CD14-positive monocyte (primary cell): ENCODE data around the gene ZFP36L1. TPM values are rescaled to one million over a fixed set of nuclear protein-coding genes. Genes with fewer than 3 reads are reported as not detected.

Source experiments
- DNase-seq, 3 donors: peaks; one replicate each; pipeline ENCODE4 v3.0.0-alpha.2; 2011 to 2022
- H2AFZ ChIP-seq: 2 replicates; pipeline ENCODE4 v1.6.0; 2012; ENCODE audit warnings: mild to moderate bottlenecking, low read depth, low read length, inconsistent platforms; ENCODE audit not compliant: insufficient read depth, poor library complexity, severe bottlenecking
- H3K27ac ChIP-seq, 2 donors: 1 replicate in 1 of 2; 2 replicates in 1 of 2; pipeline ENCODE4 v1.5.1; 2012 to 2013; ENCODE audit warnings: low read length in 2 of 2, control low read depth in 1 of 2, inconsistent platforms in 1 of 2, low read depth in 1 of 2, mild to moderate bottlenecking in 1 of 2
- H3K27me3 ChIP-seq, 2 donors: one replicate each; pipeline versions ENCODE4 v1.6.0 to v1.6.1; 2011 to 2013; ENCODE audit warnings: low read length in 2 of 2; ENCODE audit not compliant: control insufficient read depth in 2 of 2, insufficient read depth in 2 of 2
- H3K36me3 ChIP-seq, 2 donors: replicated peaks in 1 of 2; 1 replicate in 1 of 2; 2 replicates in 1 of 2; pipeline versions ENCODE4 v1.5.1 to v1.6.1; 2012 to 2013; ENCODE audit warnings: low read length in 2 of 2, control low read depth in 1 of 2, inconsistent platforms in 1 of 2, mild to moderate bottlenecking in 1 of 2; ENCODE audit not compliant: insufficient read depth in 2 of 2, control insufficient read depth in 1 of 2
- H3K4me1 ChIP-seq, 2 donors: 1 replicate in 1 of 2; 2 replicates in 1 of 2; pipeline versions ENCODE4 v1.5.1 to v1.6.1; 2012 to 2013; ENCODE audit warnings: low read length in 2 of 2, control low read depth in 1 of 2, inconsistent platforms in 1 of 2, mild to moderate bottlenecking in 1 of 2, moderate library complexity in 1 of 2; ENCODE audit not compliant: insufficient read depth in 2 of 2, control insufficient read depth in 1 of 2
- H3K4me2 ChIP-seq: replicated peaks from 2 replicates; pipeline ENCODE3; 2012; ENCODE audit warnings: low read length, moderate library complexity, mild to moderate bottlenecking; ENCODE audit not compliant: poor library complexity, severe bottlenecking; ENCODE audit errors: extremely low read depth
- H3K4me3 ChIP-seq, 3 experiments: fragments of 200-600 bp in 1 of 3; sonication (generic) in 1 of 3; replicated peaks in 1 of 3; 1 replicate in 2 of 3; 2 replicates in 1 of 3; pipeline ENCODE4 v1.5.1; 2011 to 2013; ENCODE audit warnings: low read length in 3 of 3, mild to moderate bottlenecking in 3 of 3, control low read depth in 2 of 3, low read depth in 2 of 3, inconsistent platforms in 1 of 3, moderate library complexity in 1 of 3
- H3K79me2 ChIP-seq: 2 replicates; pipeline ENCODE4 v1.6.0; 2012; ENCODE audit warnings: mild to moderate bottlenecking, control low read depth, inconsistent platforms, low read length, moderate library complexity; ENCODE audit not compliant: insufficient read depth
- H3K9ac ChIP-seq: 2 replicates; pipeline ENCODE4 v1.6.0; 2017; ENCODE audit warnings: low read length, mild to moderate bottlenecking; ENCODE audit not compliant: insufficient read depth, poor library complexity, severe bottlenecking
- H3K9me3 ChIP-seq, 2 donors: replicated peaks in 1 of 2; 1 replicate in 1 of 2; 2 replicates in 1 of 2; pipeline versions ENCODE4 v1.5.1 to v1.6.1; 2012 to 2013; ENCODE audit warnings: low read length in 2 of 2, control low read depth in 1 of 2; ENCODE audit not compliant: control insufficient read depth in 1 of 2, insufficient read depth in 1 of 2
- H4K20me1 ChIP-seq: 2 replicates; pipeline ENCODE4 v1.6.0; 2012; ENCODE audit warnings: mild to moderate bottlenecking, low read length, control low read depth, moderate library complexity; ENCODE audit not compliant: insufficient read depth
- H3K27ac Mint-ChIP-seq, 7 donors: one replicate each; pipeline ENCODE4 v1.8.0; 2020; ENCODE audit warnings: mild to moderate bottlenecking in 7 of 7, mixed read lengths in 7 of 7, moderate library complexity in 6 of 7, inconsistent platforms in 2 of 7
- H3K27me3 Mint-ChIP-seq, 3 donors: one replicate each; pipeline ENCODE4 v1.8.0; 2021 to 2022; ENCODE audit warnings: low read depth in 3 of 3, mild to moderate bottlenecking in 3 of 3, mixed read lengths in 3 of 3, moderate library complexity in 3 of 3, inconsistent platforms in 1 of 3
- H3K36me3 Mint-ChIP-seq, 2 donors: one replicate each; pipeline ENCODE4 v1.8.0; 2020; ENCODE audit warnings: mixed read lengths in 2 of 2, inconsistent platforms in 1 of 2, mild to moderate bottlenecking in 1 of 2
- H3K4me1 Mint-ChIP-seq: one replicate; pipeline ENCODE4 v1.8.0; 2020; ENCODE audit warnings: mild to moderate bottlenecking, mixed read lengths
- H3K4me3 Mint-ChIP-seq, 2 donors: one replicate each; pipeline ENCODE4 v1.8.0; 2020; ENCODE audit warnings: mild to moderate bottlenecking in 2 of 2, mixed read lengths in 2 of 2, moderate library complexity in 1 of 2
- H3K9me3 Mint-ChIP-seq, 7 donors: one replicate each; pipeline ENCODE4 v1.8.0; 2020 to 2022; ENCODE audit warnings: mixed read lengths in 7 of 7, mild to moderate bottlenecking in 6 of 7, moderate library complexity in 6 of 7, inconsistent platforms in 2 of 7
- WGBS: methylation state at CpG from one replicate; pipeline ENCODE4 v1.1.5; 2013; ENCODE audit warnings: missing lambda C conversion rate; ENCODE audit not compliant: insufficient coverage; 5-methylcytosine and 5-hydroxymethylcytosine counted together
- intact Hi-C, 2 donors: fragments of 100-400 bp; cut with micrococcal nuclease; formaldehyde crosslinking; loops; one replicate each; pipeline versions ENCODE4 v1.15.0 to v1.15.1; 2023
- polyA plus RNA-seq, 3 donors: library from polyadenylated mRNA; depleted of rRNA in 1 of 3; unstranded in 2 of 3; stranded (reverse) in 1 of 3; fragments of 300-500 nt in 2 of 3; fragments of >200 nt in 1 of 3; fragmentation: Illumina TruSeq in 2 of 3; gene quantifications; 1 replicate in 2 of 3; 2 replicates in 1 of 3; pipeline ENCODE4 v1.2.3, GENCODE V29; 2012 to 2021
- TF ChIP-seq, protein P1 (sequence below): fragments of 200-600 bp; IDR thresholded peaks from one replicate; pipeline ENCODE4 v1.8.0; 2022; ENCODE audit warnings: antibody characterized with exemption, mild to moderate bottlenecking

Gene ZFP36L1
- polyA plus RNA-seq, 3 donors: 151 to 934 (median 185) TPM

- WGBS: 70% methylated on average over 2 of the region's 11 CpGs
- Histone ChIP-seq H3K9ac (no peak overlapping the region), H2AFZ (no peak overlapping the region), H3K27me3 (peaks cover 7 to 45% of the 10 kb centered on the region in 2 donors), H3K79me2 (no peaks in the 10 kb centered on the region), H3K4me1 (peaks cover 17% of the 10 kb centered on the region in 2 donors), H3K4me3 (no peak overlapping the region), H3K9me3 (no peaks in the 10 kb centered on the region), H3K36me3 (no peaks in the 10 kb centered on the region), H3K4me2 (no peak overlapping the region), H4K20me1 (no peaks in the 10 kb centered on the region), H3K27ac (no peak overlapping the region)
- DNase-seq: no peak
- H3K4me3 Mint-ChIP-seq: peak overlapping the region in 1 of 2 donors; percentile 12
- H3K9me3 Mint-ChIP-seq: peaks cover 0 to 4% (median 0%) of the 10 kb centered on the region in 7 donors
- H3K27me3 Mint-ChIP-seq: peaks cover 56 to 87% (median 72%) of the 10 kb centered on the region in 3 donors
- peaks cover 18% of the 10 kb centered on the region for H3K4me1 Mint-ChIP-seq
- TF ChIP-seq, protein P1, sequence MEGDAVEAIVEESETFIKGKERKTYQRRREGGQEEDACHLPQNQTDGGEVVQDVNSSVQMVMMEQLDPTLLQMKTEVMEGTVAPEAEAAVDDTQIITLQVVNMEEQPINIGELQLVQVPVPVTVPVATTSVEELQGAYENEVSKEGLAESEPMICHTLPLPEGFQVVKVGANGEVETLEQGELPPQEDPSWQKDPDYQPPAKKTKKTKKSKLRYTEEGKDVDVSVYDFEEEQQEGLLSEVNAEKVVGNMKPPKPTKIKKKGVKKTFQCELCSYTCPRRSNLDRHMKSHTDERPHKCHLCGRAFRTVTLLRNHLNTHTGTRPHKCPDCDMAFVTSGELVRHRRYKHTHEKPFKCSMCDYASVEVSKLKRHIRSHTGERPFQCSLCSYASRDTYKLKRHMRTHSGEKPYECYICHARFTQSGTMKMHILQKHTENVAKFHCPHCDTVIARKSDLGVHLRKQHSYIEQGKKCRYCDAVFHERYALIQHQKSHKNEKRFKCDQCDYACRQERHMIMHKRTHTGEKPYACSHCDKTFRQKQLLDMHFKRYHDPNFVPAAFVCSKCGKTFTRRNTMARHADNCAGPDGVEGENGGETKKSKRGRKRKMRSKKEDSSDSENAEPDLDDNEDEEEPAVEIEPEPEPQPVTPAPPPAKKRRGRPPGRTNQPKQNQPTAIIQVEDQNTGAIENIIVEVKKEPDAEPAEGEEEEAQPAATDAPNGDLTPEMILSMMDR: no peak
- H3K27ac Mint-ChIP-seq: no peak overlapping the region
- intact Hi-C loops: no loop called here
- H3K36me3 Mint-ChIP-seq: peaks cover 0 to 15% of the 10 kb centered on the region in 2 donors
Measured at GRCh38 chr14:68762953-68763764, 29.7 kb downstream of the ZFP36L1 start.

DNA sequence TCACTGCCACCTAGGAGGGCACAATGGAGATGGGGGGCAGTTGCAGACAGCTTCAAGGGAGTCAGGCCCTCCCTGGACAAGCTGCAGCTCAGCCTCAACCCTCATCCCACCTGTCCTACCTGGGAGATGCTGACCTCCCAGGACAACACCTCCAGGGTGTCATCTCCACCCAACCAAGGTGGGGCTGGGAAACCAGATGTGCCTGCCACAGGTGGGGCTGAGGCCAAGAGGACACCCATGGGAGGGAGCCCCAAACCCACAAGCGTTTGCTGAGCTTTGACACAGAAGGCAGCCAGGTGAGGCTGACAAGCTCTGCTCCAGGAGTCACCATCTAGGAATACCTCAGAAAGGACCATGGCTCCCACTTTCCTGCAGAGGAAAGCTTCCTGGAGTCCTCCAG lies 31.5 kb downstream of the ZFP36L1 start:
- Histone ChIP-seq H2AFZ (no peak overlapping the region), H3K79me2 (no peaks in the 10 kb centered on the region), H3K36me3 (no peaks in the 10 kb centered on the region), H3K4me1 (peaks cover 31 to 34% of the 10 kb centered on the region in 2 donors), H3K4me3 (no peak overlapping the region), H3K27me3 (peaks cover 7 to 32% of the 10 kb centered on the region in 2 donors), H4K20me1 (no peaks in the 10 kb centered on the region), H3K9me3 (no peaks in the 10 kb centered on the region), H3K27ac (no peak overlapping the region), H3K9ac (no peak overlapping the region), H3K4me2 (no peak overlapping the region)
- H3K4me1 Mint-ChIP-seq: peaks cover 34% of the 10 kb centered on the region
- 83% methylated on average over 1 of the region's 1 CpG for WGBS
- intact Hi-C loops: no loop called here
- no peak for DNase-seq
- H3K4me3 Mint-ChIP-seq: peak overlapping the region in 1 of 2 donors; percentile 67
- H3K36me3 Mint-ChIP-seq: peaks cover 3 to 24% of the 10 kb centered on the region in 2 donors
- H3K9me3 Mint-ChIP-seq: peaks cover 0 to 4% (median 0%) of the 10 kb centered on the region in 7 donors
- TF ChIP-seq, protein P1: no peak
- no peak overlapping the region for H3K27ac Mint-ChIP-seq
- H3K27me3 Mint-ChIP-seq: peaks cover 46 to 79% (median 65%) of the 10 kb centered on the region in 3 donors
